ENCODE measurements around the gene ARID4A. TPM values are rescaled to one million over a fixed set of nuclear protein-coding genes. Genes with fewer than 3 reads are reported as not detected.
"Not testable (repeated sequence)": the region's sequence is repeated elsewhere in the genome, so short reads cannot be mapped to it uniquely, and the experiment has no call there.

The ARID4A gene
- total RNA-seq: 9.5 TPM

GRCh38 chr14:58298477-58299400 is at the start of gene ARID4A:
TSS of gene ARID4A (plus strand) at chr14:58298555. CDS start at chr14:58299855, 1,300 bp downstream.
- peak; percentile 31 for ATAC-seq

- no peak for ATAC-seq
Observed at GRCh38 chr14:58249611-58250010, 48.7 kb upstream of the ARID4A start.

- no peak for ATAC-seq
Observed at GRCh38 chr14:58258156-58258555, 40.2 kb upstream of the ARID4A start.

- not testable (repeated sequence) for ATAC-seq
Observed at GRCh38 chr14:58262005-58262404, 36.4 kb upstream of the ARID4A start.

- no peak for ATAC-seq
Observed at GRCh38 chr14:58265401-58265800, 33.0 kb upstream of the ARID4A start.

GRCh38 chr14:58270628-58271027 is 27.7 kb upstream of the ARID4A start:
- ATAC-seq: no peak

- ATAC-seq: peak; percentile 49
Observed at GRCh38 chr14:58272588-58273372, 25.6 kb upstream of the ARID4A start.

- no peak for ATAC-seq
Observed at GRCh38 chr14:58274881-58275280, 23.5 kb upstream of the ARID4A start.

GRCh38 chr14:58275527-58276190 is 22.7 kb upstream of the ARID4A start:
- ATAC-seq: no peak

- ATAC-seq: no peak
Observed at GRCh38 chr14:58276208-58276607, 22.1 kb upstream of the ARID4A start.

GRCh38 chr14:58278177-58278576 is 20.2 kb upstream of the ARID4A start:
- no peak for ATAC-seq

GRCh38 chr14:58280954-58281787 is 17.2 kb upstream of the ARID4A start:
- ATAC-seq: peak; percentile 79

GRCh38 chr14:58281969-58282368 is 16.4 kb upstream of the ARID4A start:
- no peak for ATAC-seq

GRCh38 chr14:58282925-58283593 is 15.3 kb upstream of the ARID4A start:
- no peak for ATAC-seq

- ATAC-seq: no peak
Observed at GRCh38 chr14:58283730-58284129, 14.6 kb upstream of the ARID4A start.

- ATAC-seq: no peak
Observed at GRCh38 chr14:58285132-58285531, 13.2 kb upstream of the ARID4A start.

GRCh38 chr14:58287607-58288042 is 10.7 kb upstream of the ARID4A start:
- ATAC-seq: no peak

- ATAC-seq: no peak
Observed at GRCh38 chr14:58288106-58288792, 10.1 kb upstream of the ARID4A start.

GRCh38 chr14:58291646-58292045 is 6.7 kb upstream of the ARID4A start:
- no peak for ATAC-seq

- no peak for ATAC-seq
Observed at GRCh38 chr14:58292187-58292586, 6.2 kb upstream of the ARID4A start.

GRCh38 chr14:58294201-58294600 is 4.2 kb upstream of the ARID4A start:
- no peak for ATAC-seq
